GM18873 (cell line): ENCODE results near the gene PIAS4.
"Not testable (repeated sequence)": the region's sequence is repeated elsewhere in the genome, so short reads cannot be mapped to it uniquely, and the experiment has no call there.

Source experiments
- ATAC-seq: cut with Tn5 transposase; IDR thresholded peaks from one replicate; pipeline ENCODE4 v1.9.1; 2021; ENCODE audit warnings: mild to moderate bottlenecking, moderate library complexity, moderate number of reproducible peaks; ENCODE audit not compliant: unreplicated experiment, low FRiP score

The PIAS4 gene, protein sequence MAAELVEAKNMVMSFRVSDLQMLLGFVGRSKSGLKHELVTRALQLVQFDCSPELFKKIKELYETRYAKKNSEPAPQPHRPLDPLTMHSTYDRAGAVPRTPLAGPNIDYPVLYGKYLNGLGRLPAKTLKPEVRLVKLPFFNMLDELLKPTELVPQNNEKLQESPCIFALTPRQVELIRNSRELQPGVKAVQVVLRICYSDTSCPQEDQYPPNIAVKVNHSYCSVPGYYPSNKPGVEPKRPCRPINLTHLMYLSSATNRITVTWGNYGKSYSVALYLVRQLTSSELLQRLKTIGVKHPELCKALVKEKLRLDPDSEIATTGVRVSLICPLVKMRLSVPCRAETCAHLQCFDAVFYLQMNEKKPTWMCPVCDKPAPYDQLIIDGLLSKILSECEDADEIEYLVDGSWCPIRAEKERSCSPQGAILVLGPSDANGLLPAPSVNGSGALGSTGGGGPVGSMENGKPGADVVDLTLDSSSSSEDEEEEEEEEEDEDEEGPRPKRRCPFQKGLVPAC

GRCh38 chr19:4007021-4007835, at the start of gene PIAS4:
PIAS4 (plus strand) TSS chr19:4007736; CDS start chr19:4007761, 25 bp downstream.
- peak; percentile 65 for ATAC-seq

GRCh38 chr19:3958836-3959765, 48.4 kb upstream of the PIAS4 start:
- no peak for ATAC-seq

- ATAC-seq = no peak
Observed at GRCh38 chr19:3959766-3960131, 47.8 kb upstream of the PIAS4 start.

GRCh38 chr19:3961007-3961406, 46.5 kb upstream of the PIAS4 start:
- no peak for ATAC-seq

GRCh38 chr19:3963458-3964255, 43.9 kb upstream of the PIAS4 start:
- no peak for ATAC-seq

DNA sequence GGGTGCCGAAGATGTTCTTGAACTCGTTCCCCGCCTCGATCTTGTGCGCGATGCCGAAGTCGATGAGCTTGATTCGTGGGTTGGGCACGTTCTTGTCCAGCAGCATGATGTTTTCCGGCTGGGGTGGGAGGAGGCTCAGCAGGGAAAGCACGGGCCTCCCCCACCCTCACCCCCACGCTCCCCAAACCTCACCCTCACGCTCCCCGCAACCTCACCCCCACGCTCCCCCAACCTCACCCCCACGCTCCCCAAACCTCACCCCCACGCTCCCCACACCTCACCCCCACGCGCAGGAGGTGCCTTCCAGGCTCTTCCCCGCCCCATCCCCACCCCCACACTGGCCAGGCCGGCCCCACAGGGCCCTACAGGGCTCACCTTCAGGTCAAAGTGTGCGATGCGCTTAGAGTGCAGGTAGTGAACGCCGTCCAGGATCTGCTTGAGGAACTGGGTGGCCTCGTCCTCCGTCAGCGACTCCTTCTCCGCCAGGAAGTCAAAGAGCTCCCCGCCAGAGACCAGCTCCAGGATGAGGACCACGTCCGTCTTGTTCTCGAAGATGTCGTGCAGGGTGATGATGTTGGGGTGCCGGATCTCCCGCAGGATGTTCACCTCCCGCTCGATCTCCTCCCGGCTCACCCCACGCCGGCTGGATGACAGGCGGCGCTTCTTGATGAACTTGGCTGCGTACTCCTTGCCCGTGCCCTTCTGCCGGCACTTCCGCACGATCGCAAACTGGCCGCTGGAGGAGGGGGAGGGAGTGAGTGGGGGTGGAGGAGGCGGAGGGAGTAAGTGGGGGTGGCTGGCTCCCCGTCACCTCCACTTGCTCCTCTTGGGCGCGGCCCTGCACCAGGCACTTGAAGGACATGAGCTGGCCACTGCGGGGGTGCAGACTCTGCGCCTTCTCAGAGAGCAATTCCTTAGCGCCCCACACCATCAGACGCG, 43.0 kb upstream of the PIAS4 start:
- no peak for ATAC-seq

GRCh38 chr19:3966051-3967017, 41.2 kb upstream of the PIAS4 start:
- ATAC-seq = no peak

DNA sequence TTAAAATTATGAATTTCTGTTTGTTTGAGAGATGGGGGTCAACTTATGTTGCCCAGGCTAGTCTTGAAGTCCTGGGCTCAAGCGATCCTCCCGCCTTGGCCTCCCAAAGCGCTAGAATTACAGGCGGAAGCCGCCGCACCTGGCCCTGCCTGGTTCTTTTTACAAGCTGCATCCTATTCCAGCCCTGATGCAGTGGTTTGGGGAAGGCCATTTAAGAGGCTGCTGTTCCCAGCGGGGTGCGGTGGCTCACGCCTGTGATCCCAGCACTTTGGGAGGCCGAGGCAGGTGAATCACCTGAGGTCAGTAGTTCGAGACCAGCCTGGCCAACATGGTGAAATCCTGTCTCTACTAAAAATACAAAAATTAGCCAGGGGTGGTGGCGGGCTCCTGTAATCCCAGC, 39.6 kb upstream of the PIAS4 start:
- not testable (repeated sequence) for ATAC-seq

GRCh38 chr19:3968556-3969434, 38.7 kb upstream of the PIAS4 start:
- no peak for ATAC-seq

DNA sequence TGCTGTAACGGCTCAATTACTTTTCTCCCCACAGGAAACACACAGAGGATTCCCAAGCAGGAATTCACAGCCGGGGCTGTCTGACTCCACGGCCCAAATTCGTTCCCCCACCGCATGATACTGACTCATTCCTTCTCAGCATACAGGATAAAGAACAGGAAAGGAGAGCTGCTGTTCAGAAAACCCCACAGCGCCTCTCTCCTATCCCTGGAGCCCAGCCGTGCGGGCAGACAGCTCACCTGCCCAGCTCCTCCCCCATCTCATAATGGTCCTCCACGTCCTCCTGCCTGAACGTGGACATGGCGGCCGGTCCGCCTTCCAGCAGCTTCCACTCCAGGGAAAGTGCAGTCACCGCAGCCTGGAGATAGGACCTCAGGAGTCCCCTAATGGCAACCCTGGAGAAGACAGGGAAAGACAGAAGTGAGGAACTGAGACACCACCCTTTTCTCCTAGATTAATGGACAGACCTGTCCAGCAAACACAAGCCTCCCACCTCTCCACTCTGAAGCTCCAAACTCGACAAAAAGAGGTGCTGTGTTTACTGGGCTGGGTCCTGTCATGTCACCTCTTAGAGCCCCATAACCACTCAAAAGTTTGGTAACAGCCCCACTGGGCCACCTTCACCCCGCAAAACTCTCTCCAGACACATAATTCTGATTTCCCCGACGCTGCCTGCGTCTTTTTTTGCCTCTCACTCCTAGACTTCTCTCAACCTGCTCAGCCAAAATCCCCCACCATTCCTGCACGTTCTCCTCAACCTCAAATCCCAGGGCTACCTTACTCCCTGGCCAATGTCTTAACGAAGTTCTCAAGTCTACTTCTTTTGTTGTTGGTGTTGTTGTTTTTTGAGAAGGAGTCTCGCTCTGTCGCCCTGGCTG, 37.9 kb upstream of the PIAS4 start:
- no peak for ATAC-seq

DNA sequence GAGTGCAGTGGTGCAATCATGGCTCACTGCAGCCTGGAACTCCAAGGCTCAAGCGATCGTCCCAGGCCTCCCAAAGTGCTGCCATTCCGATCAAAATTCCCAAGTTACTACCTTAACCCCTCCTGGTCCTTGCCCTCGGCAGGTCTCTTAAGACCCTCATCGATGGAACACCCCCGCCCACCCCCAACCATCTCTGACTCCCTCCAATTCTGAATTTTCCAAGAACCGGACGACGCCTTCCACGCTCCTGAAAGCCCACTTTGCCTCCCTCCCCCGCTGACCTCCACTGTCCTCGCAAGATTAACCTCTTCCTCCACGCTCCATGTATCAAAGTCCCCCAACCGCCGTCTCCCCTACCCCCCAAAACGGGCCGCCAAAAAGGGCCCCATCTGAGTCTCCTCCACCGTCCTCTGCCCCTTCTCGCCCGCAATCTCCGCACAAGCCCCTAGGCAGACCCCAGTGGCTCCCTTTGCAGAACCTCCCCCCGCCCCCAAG, 37.2 kb upstream of the PIAS4 start:
- ATAC-seq = no peak

- ATAC-seq = peak; percentile 90
Observed at GRCh38 chr19:3970808-3971598, 36.5 kb upstream of the PIAS4 start, which contains the start of gene DAPK3. DAPK3 (minus strand) TSS chr19:3971099; CDS start chr19:3969735, 1,364 bp downstream.

- ATAC-seq = no peak
Observed at GRCh38 chr19:3975144-3975543, 32.4 kb upstream of the PIAS4 start.

- no peak for ATAC-seq
Observed at GRCh38 chr19:3975637-3976087, 31.9 kb upstream of the PIAS4 start.
